GM21786 (cell line): Measurements from ENCODE around the gene NCOA5.
"Not testable (repeated sequence)": the region's sequence is repeated elsewhere in the genome, so short reads cannot be mapped to it uniquely, and the experiment has no call there.

Source experiments
- ATAC-seq: cut with Tn5 transposase; IDR thresholded peaks from one replicate; pipeline ENCODE4 v1.9.1; 2021; ENCODE audit not compliant: unreplicated experiment

The NCOA5 gene

GRCh38 chr20:46121184-46121930, 31.6 kb upstream of the NCOA5 start:
- ATAC-seq: no peak

GRCh38 chr20:46120136-46120535, 30.4 kb upstream of the NCOA5 start:
- no peak for ATAC-seq

DNA sequence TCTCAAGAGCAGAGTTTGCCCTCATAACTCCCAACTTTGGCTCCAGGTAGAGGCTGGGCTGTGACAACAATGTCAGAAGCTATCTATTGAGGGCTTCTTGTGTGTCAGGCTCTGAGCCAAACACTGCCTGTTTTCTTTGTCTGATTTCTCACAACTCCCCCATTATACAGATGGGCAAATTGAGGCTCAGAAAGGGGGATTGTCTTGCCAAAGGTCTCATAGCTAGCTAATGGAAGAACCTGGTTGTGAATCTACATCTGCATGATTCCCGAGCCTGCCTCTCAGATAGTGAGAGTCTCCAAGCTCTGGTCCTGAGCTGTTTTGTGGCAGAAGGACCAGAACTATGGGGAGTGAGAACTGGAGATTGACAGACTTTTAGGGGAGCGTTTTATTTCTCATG, 29.8 kb upstream of the NCOA5 start:
- ATAC-seq: no peak

- ATAC-seq: peak; percentile 29
Measured at GRCh38 chr20:46119028-46119546, 29.3 kb upstream of the NCOA5 start.

GRCh38 chr20:46118481-46119020, 28.8 kb upstream of the NCOA5 start:
- ATAC-seq: peak; percentile 27

GRCh38 chr20:46117704-46118467, 28.1 kb upstream of the NCOA5 start, which contains the start of gene CD40:
TSS of gene CD40 (plus strand) at chr20:46118314. CDS start at chr20:46118344, 30 bp downstream.
- peak; percentile 68 for ATAC-seq

DNA sequence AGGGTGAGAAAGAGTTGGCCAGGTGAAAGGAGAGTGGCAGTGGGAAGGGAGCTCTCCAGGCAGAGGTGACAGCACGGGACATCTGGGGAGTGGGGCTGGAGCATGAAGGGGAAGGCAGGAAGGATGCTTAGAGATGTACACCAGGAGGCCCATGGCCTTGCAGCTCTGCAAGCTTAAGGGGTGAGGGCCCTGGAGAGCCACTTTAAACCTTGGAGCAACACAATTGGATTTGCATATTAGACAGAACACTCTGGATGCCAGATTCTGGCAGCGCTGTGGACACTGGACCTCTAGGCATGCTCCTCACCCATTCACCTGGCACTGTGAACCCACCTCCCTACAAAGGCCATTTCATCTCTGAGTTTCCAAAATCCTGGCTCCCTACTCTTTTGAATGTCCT, 24.7 kb upstream of the NCOA5 start:
- ATAC-seq: no peak

- ATAC-seq: no peak
Measured at GRCh38 chr20:46113113-46113470, 23.3 kb upstream of the NCOA5 start.

DNA sequence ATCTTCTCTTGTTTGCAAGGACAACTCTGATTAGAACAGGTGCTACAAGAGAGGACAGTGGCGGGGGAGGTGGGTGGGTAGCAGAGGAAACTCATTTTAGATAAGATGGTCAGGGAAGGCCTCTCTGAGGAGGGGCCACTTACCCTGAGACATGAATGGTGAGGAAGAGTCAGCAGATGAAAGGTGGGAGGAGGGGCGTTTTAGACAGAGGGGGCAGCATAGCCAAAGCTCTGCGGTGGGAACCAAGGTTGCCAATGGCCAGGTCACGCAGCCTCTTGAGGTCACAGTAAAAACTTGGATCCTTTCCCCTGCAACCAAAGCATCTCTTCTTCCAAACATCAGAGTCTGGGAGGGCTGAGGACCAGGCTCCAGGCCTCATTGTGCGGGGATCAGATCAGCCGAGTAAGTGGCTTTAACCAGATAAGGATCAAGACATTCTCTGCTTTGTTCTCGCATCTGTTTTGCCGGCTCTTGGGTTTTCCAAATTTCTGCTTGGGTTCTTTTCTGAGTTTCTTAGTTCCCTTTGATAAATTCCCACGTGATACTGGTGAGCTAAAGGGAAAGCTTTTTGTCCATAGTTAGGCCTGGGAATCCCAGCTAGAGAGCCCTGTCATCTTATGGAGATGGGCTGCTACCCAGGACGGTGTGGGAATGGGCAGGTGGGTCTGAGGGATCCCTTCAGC, 22.8 kb upstream of the NCOA5 start:
- ATAC-seq: no peak

DNA sequence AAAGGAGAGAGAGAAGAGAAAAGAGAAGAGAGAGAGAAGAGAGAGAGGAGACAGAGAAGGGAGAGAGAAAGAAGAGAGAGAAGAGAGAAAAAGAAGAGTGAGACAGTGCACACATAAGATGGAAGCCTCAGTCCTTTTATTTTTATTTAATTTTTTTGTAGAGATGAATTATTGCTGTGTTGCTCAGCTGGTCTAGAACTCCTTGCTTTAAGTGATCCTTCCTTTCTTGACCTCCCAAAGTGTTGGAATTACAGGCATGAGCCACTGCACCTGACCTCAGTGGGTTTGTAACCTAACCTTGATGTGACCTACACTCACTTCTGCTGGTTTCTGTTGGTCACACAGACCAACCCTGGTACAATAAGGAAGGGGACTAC, 22.1 kb upstream of the NCOA5 start:
- ATAC-seq: no peak

- ATAC-seq: peak; percentile 51
Measured at GRCh38 chr20:46111028-46111835, 21.5 kb upstream of the NCOA5 start.

- ATAC-seq: no peak
Measured at GRCh38 chr20:46108976-46109375, 19.2 kb upstream of the NCOA5 start.

- ATAC-seq: peak; percentile 84
Measured at GRCh38 chr20:46108435-46108841, 18.7 kb upstream of the NCOA5 start.

DNA sequence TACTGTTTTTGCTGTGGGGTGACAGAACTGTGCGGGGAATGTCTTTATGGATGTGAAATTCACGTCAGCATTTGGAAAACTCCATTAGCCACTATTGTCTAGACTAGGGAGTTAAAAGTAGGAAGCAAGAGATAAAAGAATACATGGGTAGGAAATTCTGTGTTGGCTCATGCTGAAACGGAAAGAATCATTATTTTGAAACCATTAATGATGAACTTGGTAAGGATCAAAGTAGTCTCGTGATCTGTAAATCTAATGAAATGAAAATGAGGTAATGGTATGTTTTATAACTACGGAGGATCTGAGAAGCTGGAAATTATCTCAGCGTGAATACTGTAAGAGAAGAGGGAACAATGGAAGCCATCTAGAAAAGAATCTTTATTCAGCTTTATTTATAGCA, 17.3 kb upstream of the NCOA5 start:
- no peak for ATAC-seq

GRCh38 chr20:46104262-46104661, 14.5 kb upstream of the NCOA5 start:
- ATAC-seq: no peak

DNA sequence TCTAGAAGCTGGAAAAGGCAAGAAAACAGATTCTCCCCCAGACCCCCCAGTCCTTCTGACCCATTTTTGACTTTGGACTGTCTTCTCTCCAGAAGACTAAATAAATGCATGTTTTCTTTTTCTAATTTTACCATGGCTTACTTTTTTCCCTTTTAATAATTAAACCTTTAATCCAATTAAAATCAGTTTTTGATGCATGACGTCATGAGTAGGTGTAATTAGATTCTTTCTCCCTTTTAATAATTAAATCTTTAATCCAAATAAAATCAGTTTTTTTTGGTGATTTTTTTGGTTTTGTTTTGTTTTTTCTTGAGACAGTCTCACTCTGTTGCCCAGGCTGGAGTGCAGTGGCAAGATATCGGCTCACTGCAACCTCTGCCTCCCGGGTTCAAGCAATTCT, 13.2 kb upstream of the NCOA5 start:
- ATAC-seq: no peak

GRCh38 chr20:46101957-46102356, 12.2 kb upstream of the NCOA5 start:
- ATAC-seq: no peak

DNA sequence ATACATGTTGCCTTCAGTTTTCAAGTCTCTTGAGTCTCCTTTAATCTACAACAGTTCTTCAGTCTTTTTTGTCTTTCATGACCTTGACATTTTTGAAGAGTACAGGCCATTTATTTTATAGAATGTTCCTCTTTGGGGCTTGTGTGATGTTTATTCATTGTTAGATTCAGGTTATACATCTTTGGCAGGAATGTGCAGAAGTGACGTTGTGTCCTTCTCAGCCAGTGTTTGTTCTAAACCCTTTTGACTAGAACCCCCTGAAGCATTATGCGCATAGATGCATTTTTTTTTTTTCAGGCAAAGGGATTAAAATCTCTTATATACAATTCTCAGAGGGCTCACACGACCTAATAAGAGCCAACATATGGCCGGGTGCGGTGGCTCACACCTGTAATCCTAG, 11.2 kb upstream of the NCOA5 start:
- ATAC-seq: no peak

GRCh38 chr20:46100444-46100843, 10.7 kb upstream of the NCOA5 start:
- ATAC-seq: not testable (repeated sequence)

DNA sequence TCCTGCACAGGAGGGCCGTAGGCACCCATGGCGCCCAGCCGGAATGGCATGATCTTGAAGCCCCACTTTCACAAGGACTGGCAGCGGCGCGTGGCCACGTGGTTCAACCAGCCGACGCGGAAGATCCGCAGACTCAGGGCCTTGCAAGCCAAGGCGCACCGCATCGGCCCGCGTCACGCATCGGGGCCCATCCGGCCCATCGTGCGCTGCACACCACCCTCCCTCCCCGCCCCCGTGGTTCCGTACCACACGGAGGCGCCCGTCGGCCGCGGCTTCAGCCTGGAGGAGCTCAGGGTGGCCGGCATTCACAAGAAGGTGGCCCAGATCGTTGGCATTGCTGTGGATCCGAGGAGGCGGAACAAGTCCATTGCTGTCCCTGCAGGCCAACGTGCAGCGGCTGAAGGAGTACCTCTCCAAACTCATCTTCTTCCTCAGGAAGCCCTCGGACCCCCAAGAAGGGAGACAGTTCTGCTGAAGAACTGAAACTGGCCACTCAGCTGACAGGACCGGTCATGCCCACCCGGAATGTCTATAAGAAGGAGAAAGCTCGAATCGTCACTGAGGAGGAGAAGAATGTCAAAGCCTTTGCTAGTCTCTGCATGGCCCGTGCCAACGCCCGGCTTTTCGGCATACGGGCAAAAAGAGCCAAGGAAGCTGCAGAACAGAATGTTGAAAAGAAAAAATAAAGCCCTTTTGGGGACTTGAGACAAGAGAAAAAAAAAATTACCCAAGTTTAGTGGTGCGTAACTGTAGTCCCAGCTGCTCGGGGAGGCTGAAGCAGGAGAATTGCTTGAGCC, 9.9 kb upstream of the NCOA5 start:
- no peak for ATAC-seq
